ENCODE results near the gene CATSPERD. TPM values are rescaled to one million over a fixed set of nuclear protein-coding genes. Genes with fewer than 3 reads are reported as not detected.
A peak's percentile ranks its signal among the peaks of the same experiment; 100 is the strongest.

The CATSPERD gene
- total and polyA plus RNA-seq, 9 of the 15 experiments (the other 6 are each of a cell fraction or from before 2014, with no cell fraction given): not detected

- TF ChIP-seq PREB (CRISPR knock-in tag; IDR thresholded peaks at IDR 0.05) (no peak), STAT5A (IDR thresholded peaks at IDR 0.05; ENCODE audit: borderline replicate concordance, low read length) (no peak), ZNF655 (CRISPR knock-in tag; IDR thresholded peaks at IDR 0.05) (no peak), TAF15 (IDR thresholded peaks at IDR 0.05; ENCODE audit: low read depth, low read length) (no peak), MLX (CRISPR knock-in tag; conservative IDR thresholded peaks at IDR 0.05) (peak in 1 of 2 experiments; percentile 88; a peak in 1 of 4 replicates), ZC3H8 (IDR thresholded peaks at IDR 0.05) (no peak), CBFA2T3 (IDR thresholded peaks at IDR 0.05) (no peak), EZH2 (IDR thresholded peaks at IDR 0.05; ENCODE audit: borderline replicate concordance, low read depth, low read length) (no peak), ZNF551 (CRISPR knock-in tag; IDR thresholded peaks at IDR 0.05) (no peak), OTX1 (CRISPR knock-in tag; IDR thresholded peaks at IDR 0.05) (no peak), JUND (IDR thresholded peaks at IDR 0.05; ENCODE audit: borderline replicate concordance, low read depth, low read length) (peak; percentile 55), JUND (tag; IDR thresholded peaks at IDR 0.05; ENCODE audit: borderline replicate concordance, low read depth, low read length) (no peak; the same call in 2 of the 3 replicates), CBX8 (IDR thresholded peaks at IDR 0.05; ENCODE audit: borderline replicate concordance, extremely low read depth, low read depth, low read length, poor library complexity, severe bottlenecking) (no peak), HIVEP1 (CRISPR knock-in tag; IDR thresholded peaks at IDR 0.05) (0 out of 2 replicates have a peak, but pooled peaks have one; percentile 12), DDX20 (tag; IDR thresholded peaks at IDR 0.05; ENCODE audit: low read depth) (no peak), NONO (IDR thresholded peaks at IDR 0.05; ENCODE audit: low read depth in 2 of 2, low read length in 1 of 2) (0 out of 4 replicates have a peak, but pooled peaks of 1 of the 2 experiments have one; percentile 31), FOS (IDR thresholded peaks at IDR 0.05; ENCODE audit: extremely low read depth, insufficient read length) (no peak), SAFB2 (IDR thresholded peaks at IDR 0.05; ENCODE audit: borderline replicate concordance, low read depth, low read length, severe bottlenecking) (no peak), ARHGAP35 (IDR thresholded peaks at IDR 0.05; ENCODE audit: partially characterized antibody) (no peak), ZNF324 (CRISPR knock-in tag; IDR thresholded peaks at IDR 0.05) (no peak), ZNF197 (CRISPR knock-in tag; IDR thresholded peaks at IDR 0.05; ENCODE audit: low read depth) (peak; percentile 89; the same call in 1 of the 2 replicates), PKNOX1 (IDR thresholded peaks at IDR 0.05) (no peak), ZNF445 (CRISPR knock-in tag; IDR thresholded peaks at IDR 0.05; ENCODE audit: low read depth) (no peak), ZNF232 (CRISPR knock-in tag; IDR thresholded peaks at IDR 0.05) (no peak)
Observed at GRCh38 chr19:5680437-5681368, 39.7 kb upstream of the CATSPERD start, which contains the start of the genes HSD11B1L and MICOS13 (continued).

Measured in K562 (cell line).